A549 treated with AZD9567 at 1 μM for 4 hours (cell line): ENCODE measurements around the gene ABCD2. TPM values are rescaled to one million over a fixed set of nuclear protein-coding genes. Genes with fewer than 3 reads are reported as not detected.

ENCODE experiments used
- total RNA-seq: library from RNA; stranded (reverse); fragments of 200-300 nt; extraction: Qiagen RNA extraction; gene quantifications from 5 replicates; pipeline ENCODE4 v1.2.3, GENCODE V29; 2022; ENCODE audit not compliant: insufficient read depth

The ABCD2 gene
- total RNA-seq, result not detected in 5 replicates

DNA sequence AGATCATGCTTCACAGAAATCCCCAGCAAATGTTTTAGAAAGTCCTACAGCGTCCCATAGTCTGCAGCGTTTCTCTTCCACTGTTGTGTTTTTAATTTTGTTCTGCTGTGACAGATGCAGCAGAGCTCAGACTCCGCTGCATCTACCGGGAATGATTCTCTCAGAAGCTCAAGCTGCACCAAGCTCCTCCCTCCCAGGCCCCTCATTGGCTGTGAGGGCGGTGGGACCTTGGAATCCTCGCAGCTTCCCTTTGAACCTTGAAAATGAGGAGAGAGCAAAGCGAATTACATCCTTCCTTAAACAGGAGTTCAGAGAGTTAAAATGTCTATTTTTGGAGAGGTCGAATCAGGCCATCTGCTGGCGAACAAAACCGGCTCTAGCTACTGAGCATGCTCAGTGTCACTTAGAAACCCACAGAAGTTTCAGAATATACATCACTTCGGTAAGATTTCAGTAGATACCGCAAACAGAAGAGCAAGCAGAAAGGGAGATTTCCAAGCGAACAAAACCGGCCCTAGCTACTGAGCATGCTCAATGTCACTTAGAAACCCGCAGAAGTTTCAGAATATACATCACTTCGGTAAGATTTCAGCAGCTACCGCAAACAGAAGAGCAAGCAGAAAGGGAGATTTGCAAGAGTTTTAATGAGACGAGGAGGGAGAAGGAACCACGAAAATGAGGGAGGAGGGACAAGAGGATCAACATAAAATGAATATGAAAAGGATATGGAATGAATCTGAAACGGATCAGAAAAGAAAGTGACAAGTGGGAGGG lies at the start of gene ABCD2:
Gene ABCD2, minus strand, starts transcription at position 144 of the 774 bp plus-strand sequence. CDS start 188 bp downstream, outside the sequence.

Other genes with a start within 250 kb of the ABCD2 start
- 16.4 to 26.0 TPM (median 21.8 TPM) in 5 replicates for gene KIF21A, start 176.7 kb downstream of the ABCD2 start, total RNA-seq